HG03039 (cell line): Measurements from ENCODE around the gene CNGB1.
"Not testable (repeated sequence)": the region's sequence is repeated elsewhere in the genome, so short reads cannot be mapped to it uniquely, and the experiment has no call there.

Experiments used
- ATAC-seq: cut with Tn5 transposase; IDR thresholded peaks from one replicate; pipeline ENCODE4 v1.9.1; 2021; ENCODE audit warnings: mild to moderate bottlenecking, moderate library complexity; ENCODE audit not compliant: unreplicated experiment

Gene CNGB1

GRCh38 chr16:57956270-57956808, 14.6 kb downstream of the CNGB1 start:
- no peak for ATAC-seq

DNA sequence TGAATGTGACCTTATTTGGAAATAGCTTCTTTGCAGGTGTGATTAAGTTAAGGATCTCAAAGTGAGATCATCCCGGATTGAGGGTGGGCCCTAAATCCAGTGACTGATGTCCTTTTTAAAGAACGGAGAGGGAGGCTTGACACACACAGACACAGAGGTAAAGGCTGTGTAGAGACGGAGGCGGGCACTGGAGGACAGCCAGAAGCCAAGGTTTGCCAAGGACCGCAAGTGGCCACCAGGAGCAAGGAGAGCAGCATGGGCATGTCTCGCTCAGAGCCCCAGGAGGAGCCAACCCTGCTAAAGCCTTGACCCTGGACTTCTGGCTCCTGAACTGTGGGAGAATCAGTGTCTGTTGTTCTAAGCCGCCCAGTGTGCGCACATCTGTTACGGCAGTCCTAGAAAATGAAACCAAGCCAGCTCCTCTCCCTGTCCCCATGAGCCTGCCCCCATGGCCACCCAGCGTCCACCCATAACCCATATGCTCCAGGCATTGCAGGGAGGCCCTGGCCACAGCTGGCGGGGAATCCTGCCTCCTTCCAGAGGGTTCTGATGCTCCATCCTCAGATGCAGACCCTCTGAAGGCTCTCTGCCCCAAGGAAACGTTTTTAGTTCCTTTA, 15.2 kb downstream of the CNGB1 start:
- no peak for ATAC-seq

DNA sequence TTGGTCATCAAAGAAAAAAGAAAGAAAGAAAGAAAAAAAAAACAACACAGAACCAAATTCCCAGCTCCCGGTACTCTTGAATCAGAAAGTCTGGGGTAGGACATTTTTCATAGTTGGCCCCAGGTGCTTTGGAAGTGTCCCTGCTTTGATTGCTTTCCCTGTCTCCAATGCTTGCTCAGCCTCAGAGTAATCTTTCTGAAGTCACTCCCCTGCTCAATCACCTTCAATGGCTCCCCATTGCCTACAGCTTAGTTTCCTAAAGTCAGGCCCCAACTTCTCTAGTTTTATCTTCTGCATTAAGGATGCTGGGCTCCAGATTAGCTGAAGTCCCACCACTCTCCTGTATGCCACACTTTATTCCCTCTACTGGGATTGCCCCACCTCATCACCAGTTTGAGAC, 17.1 kb downstream of the CNGB1 start:
- ATAC-seq, result no peak

GRCh38 chr16:57952909-57953308, 18.0 kb downstream of the CNGB1 start:
- no peak for ATAC-seq

DNA sequence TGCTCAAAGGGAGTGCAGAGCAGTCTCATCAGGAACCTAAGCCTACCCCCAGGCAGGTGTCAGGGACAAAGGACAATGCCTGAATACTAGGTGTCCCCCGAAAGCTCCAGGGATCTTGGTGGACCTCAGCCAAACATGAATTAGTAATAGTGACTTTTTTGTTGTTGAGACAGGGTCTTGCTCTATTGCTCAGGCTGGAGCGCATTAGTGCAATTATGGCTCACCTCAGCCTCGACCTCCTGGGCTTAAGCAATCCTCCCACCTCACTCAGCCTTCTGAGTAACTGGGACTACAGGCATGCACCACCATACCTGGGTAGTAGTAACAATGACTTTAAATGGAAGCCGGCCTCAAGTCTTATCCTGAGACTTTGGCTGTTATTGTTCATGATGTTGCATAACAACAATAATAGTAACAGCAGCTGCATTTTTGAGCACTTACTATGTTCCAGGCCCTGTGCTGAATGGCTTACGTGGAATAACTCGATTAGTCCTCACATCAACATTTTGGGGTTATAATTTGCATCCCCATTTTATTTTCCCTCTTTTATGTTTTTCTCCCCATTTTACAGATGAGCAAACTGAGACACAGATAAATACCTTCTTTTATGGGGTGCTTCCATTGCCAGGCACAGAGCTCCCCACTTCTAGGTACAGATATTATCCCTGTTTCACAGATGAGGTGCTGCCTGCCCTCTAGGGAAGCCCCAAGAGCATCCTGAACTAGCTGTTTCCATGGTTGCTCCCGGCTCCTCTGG, 19.5 kb downstream of the CNGB1 start:
- ATAC-seq, result no peak

DNA sequence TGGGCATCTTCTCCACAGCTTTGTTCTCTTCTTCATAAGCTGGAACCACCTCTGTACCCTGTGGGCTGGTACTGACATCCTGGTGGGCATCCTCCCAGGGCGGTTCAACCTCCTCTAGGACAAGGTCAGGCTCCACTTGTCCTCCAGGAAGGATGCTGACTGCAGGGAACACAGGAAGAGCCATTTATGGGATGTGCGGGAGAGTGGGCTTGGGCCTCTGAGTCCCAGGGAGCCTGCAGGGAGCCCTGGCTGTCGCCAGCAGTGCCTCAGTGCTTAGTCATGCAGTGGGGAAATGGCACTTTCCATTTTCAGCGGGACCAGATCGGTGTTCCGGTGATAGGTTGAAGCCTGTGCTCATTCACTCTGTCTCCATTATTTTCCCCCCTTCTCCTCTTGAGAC, 20.5 kb downstream of the CNGB1 start:
- no peak for ATAC-seq

DNA sequence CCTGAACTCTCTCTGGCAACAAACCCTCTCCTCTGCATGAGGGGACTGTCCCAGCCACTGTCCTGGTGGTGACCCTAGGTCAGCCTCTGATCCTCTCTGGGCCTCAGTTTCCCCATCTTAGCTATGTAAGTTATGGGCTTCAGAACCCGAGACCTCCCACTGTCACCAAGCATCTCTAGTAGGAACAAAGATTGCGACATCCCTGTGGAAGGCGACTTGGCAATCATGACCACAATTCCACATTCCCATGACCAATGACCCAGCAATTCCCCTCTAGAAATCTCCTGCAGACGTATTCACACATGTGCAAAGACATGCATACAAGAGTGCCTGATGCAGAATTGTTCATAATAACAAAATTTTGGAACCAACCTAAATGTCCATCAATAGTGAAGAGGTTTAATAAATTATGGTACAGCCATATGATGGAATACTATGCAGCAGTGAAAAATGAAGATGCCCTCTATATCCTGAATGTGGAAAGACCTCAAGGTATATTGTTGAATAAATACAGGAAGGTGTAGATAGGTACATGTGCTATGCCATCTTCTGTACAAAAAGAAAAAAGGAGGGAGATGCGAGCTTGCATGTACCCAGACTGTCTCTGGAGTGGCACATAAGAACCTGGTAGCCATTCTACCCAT, 21.2 kb downstream of the CNGB1 start:
- ATAC-seq, result no peak

- ATAC-seq, result no peak
These were observed 21.9 kb downstream of the CNGB1 start for GRCh38 chr16:57949013-57949412.

DNA sequence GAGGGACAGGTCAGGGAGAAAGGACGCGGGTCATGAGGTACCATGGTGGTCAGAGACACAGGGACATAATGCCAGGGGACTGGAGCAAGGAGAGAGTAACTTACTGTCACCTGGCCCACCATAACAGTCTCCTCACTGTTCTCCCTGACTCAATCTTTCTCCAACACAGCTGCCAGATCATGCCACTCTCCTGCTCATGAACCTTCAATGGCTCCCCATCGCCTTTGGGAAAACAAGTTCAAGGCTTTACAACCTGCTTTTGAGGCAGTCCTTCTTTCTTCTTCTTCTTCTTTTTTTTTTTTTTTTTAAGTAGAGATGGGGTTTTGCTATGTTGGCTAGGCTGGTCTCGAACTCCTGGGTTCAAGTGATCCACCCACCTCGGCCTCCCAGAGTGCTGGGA, 22.9 kb downstream of the CNGB1 start:
- no peak for ATAC-seq

GRCh38 chr16:57947261-57947660, 23.7 kb downstream of the CNGB1 start:
- no peak for ATAC-seq

DNA sequence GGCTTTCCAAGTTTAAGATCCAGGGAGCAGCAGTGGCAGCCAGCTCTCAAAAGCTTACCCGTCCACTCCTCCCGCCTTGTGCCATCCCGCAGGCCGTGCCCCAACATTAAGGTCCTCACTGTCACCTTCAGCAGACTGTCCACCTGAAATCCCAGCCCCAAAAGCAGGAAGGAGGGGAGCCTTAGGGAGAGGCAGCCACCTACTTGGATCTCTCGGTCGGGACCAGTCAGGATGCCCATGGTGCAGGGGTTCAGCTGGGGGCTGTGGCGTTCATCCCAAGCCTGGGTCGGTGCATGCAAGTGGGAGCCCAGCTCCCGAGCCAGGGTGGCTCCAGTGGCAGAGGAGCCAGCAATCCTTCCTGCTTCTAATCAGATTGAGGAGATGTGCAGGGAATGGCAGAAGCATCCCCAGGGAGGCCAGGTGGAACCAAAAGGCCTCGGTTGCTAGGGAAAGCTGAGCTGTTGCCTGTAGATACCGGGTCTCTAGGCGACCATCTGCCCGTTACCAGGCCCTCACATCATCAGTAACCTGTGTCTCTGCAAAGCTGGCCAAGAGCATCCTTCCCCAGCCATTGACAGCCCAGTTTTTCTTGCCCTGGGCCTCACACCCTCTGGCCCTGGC, 24.6 kb downstream of the CNGB1 start:
- no peak for ATAC-seq

DNA sequence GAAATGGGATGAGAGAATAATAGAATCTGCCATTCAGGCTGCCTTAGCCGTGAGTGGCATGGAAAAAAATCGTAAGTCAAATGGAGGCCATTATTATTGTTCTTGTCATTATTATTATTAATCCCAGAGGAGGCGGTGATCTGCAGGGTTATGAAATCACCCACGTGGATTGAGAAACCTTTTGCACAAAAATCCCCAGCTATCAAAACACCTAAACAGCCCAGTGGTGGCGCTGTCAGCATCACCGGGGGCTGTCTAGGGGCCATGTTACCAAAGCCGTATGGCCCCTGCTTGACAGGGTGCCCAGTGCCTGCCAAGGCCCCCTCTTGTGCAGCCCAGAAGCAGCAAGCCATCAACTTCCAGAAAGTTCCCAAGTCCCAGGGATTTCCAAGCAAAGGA, 25.2 kb downstream of the CNGB1 start:
- ATAC-seq, result no peak

DNA sequence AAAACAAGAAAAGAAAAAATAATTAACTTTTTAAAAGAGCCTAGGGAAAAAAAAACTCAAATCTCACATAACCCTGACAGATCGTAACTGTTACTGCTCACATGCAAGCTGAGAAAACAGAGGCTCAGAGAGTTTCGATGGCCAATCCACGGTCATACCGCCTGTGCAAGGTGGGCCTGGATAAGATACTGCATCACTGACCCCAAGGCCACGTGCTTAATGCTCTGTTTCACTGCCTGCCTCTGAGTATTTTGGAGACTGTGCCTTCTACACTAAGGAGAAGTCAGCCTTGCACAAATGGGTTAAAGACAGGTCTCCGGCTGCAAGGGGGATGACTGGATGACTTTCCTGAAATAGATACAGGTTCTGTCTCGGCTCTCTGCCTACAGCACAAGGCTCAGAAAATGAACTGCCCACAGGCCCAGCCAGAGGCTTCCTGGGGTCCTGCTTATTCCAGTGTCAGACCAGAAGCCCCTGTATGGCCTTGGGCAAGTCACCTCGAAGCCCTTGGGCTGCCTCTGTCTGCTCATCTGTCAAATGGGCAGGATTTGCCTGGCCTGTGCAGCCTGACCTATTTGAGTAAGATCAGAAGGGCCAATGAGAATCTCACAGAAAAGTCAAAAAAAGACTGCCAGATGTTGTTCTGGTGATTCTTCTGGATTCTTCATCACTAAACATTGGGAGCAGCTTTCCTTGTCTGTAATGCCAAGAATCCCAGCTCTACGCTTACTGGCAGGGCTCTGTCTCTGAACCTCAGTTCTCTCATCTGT, 25.8 kb downstream of the CNGB1 start:
- ATAC-seq, result no peak

GRCh38 chr16:57943381-57943780, 27.5 kb downstream of the CNGB1 start:
- ATAC-seq, result not testable (repeated sequence)

DNA sequence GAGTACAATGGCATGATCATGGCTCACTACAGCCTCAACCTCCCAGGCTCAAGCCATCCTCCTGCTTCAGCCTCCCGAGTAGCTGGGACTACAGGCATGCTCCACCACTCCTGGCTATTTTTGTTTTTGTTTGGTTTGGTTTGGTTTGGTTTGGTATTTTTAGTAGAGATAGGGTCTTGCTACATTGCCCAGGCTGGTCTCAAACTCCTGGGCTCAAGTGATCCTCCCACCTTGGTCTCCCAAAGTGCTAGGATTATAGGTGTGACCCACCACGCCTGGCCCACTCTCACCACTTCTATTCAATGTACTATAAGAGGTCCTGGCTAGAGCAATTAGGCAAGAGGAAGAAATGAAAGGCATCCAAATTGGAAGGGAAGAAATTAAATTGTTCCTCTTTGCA, 29.0 kb downstream of the CNGB1 start:
- not testable (repeated sequence) for ATAC-seq

- ATAC-seq, result no peak
These were observed 29.8 kb downstream of the CNGB1 start for GRCh38 chr16:57941016-57941664.

- ATAC-seq, result no peak
These were observed 30.5 kb downstream of the CNGB1 start for GRCh38 chr16:57940382-57940966.

- ATAC-seq, result no peak
These were observed 31.1 kb downstream of the CNGB1 start for GRCh38 chr16:57939872-57940224.

DNA sequence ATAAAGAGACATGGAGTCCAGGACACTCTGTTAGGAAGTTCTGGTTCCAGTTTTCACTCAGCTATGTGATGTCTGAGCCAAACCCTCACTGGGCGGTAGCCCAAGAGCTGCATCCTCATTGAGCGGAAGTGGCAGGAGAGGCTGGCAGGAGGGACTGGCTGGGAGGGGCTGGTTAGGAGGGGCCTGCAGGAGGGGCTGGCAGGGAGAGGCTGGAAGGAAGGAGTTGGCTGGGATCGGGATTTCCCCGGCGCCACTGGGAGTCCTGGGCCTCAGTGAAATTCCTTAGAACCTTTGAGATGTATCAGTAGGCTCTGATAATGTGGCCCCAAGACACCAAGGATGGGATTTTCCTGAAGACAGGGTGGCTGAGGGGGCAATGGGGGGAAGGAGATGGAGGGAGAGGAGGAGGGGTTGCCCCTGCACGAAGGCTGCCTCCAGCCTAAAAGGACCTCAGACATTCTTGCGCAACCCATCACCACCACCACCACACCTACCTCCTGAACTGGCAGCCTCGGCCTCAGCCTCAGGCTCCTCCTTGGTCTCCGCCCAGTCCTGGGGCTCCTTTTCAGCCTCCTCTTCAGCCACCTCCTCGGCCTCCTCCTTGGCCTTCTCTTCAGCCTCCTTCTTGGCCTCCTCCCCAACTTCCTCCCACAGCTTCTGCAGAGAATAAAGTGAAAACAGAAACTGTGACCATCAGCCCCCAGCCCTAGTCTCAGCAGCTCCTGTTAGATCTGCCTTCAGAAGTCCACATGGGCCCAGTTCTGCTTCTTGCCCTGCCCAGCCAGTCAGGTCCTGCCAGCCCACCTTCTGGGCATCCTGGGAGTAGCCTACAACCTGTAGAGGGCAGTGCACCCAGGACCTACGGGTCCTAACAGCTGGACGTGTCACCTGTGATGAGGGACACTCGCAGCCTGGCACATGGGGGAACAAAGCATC, 31.7 kb downstream of the CNGB1 start:
- ATAC-seq, result no peak
